ENCODE measurements around the gene PCLO.

- TF ChIP-seq, protein P1, sequence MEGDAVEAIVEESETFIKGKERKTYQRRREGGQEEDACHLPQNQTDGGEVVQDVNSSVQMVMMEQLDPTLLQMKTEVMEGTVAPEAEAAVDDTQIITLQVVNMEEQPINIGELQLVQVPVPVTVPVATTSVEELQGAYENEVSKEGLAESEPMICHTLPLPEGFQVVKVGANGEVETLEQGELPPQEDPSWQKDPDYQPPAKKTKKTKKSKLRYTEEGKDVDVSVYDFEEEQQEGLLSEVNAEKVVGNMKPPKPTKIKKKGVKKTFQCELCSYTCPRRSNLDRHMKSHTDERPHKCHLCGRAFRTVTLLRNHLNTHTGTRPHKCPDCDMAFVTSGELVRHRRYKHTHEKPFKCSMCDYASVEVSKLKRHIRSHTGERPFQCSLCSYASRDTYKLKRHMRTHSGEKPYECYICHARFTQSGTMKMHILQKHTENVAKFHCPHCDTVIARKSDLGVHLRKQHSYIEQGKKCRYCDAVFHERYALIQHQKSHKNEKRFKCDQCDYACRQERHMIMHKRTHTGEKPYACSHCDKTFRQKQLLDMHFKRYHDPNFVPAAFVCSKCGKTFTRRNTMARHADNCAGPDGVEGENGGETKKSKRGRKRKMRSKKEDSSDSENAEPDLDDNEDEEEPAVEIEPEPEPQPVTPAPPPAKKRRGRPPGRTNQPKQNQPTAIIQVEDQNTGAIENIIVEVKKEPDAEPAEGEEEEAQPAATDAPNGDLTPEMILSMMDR (IDR thresholded peaks at IDR 0.05; ENCODE audit: low read depth, low read length, missing input control): no peak
- TF ChIP-seq YY1 (IDR thresholded peaks at IDR 0.05): no peak
- TF ChIP-seq ZBTB33 (IDR thresholded peaks at IDR 0.05): no peak
- TF ChIP-seq TAF1 (conservative IDR thresholded peaks at IDR 0.05): no peak
- TF ChIP-seq, protein P2, sequence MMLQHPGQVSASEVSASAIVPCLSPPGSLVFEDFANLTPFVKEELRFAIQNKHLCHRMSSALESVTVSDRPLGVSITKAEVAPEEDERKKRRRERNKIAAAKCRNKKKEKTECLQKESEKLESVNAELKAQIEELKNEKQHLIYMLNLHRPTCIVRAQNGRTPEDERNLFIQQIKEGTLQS (IDR thresholded peaks at IDR 0.05): no peak
- no peak for TF ChIP-seq REST (IDR thresholded peaks at IDR 0.05)
- TF ChIP-seq MAX (IDR thresholded peaks at IDR 0.05): no peak
- no peak for TF ChIP-seq GABPA (IDR thresholded peaks at IDR 0.05 in 1 of 2, conservative IDR thresholded peaks at IDR 0.05 in 1 of 2)
- TF ChIP-seq EGR1 (IDR thresholded peaks at IDR 0.05; ENCODE audit: low read depth in 2 of 2): no peak
- no peak for TF ChIP-seq FOXA1 (IDR thresholded peaks at IDR 0.05)
- no peak for TF ChIP-seq SP1 (IDR thresholded peaks at IDR 0.05)
- no peak for TF ChIP-seq RAD21 (IDR thresholded peaks at IDR 0.05)
Observed at GRCh38 chr7:83150310-83150709, 12.4 kb downstream of the PCLO start.

All from liver (tissue), 3 donors.